Forelimb muscle (tissue), 1 donor: ENCODE data around the gene WFS1. TPM values are rescaled to one million over a fixed set of nuclear protein-coding genes. Genes with fewer than 3 reads are reported as not detected.

Experiments
- DNase-seq: peaks from one replicate; pipeline ENCODE4 v3.0.0-alpha.2; 2013; ENCODE audit warnings: low read depth
- polyA plus RNA-seq: library from polyadenylated mRNA; unstranded; fragments of 120-200 nt; gene quantifications from one replicate; pipeline ENCODE4 v1.2.1, GENCODE V29; 2013; ENCODE audit not compliant: insufficient read length

The WFS1 gene
- polyA plus RNA-seq, 1 donor = 18.5 TPM

GRCh38 chr4:6278801-6279197, 9.1 kb downstream of the WFS1 start:
- DNase-seq = no peak

- no peak for DNase-seq
Measured at GRCh38 chr4:6279582-6280289, 10.1 kb downstream of the WFS1 start.

GRCh38 chr4:6280365-6280996, 10.8 kb downstream of the WFS1 start:
- DNase-seq = no peak

GRCh38 chr4:6281436-6282313, 12.0 kb downstream of the WFS1 start:
- DNase-seq = no peak

- DNase-seq = no peak
Measured at GRCh38 chr4:6282314-6282771, 12.7 kb downstream of the WFS1 start.

- DNase-seq = no peak
Measured at GRCh38 chr4:6283282-6283681, 13.6 kb downstream of the WFS1 start.

GRCh38 chr4:6287017-6287788, 17.6 kb downstream of the WFS1 start:
- no peak for DNase-seq

GRCh38 chr4:6288342-6288741, 18.7 kb downstream of the WFS1 start:
- DNase-seq = no peak

GRCh38 chr4:6288871-6289270, 19.2 kb downstream of the WFS1 start:
- no peak for DNase-seq

- no peak for DNase-seq
Measured at GRCh38 chr4:6290256-6290655, 20.6 kb downstream of the WFS1 start.

- no peak for DNase-seq
Measured at GRCh38 chr4:6290769-6291547, 21.3 kb downstream of the WFS1 start.

- DNase-seq = no peak
Measured at GRCh38 chr4:6291784-6292297, 22.2 kb downstream of the WFS1 start.

GRCh38 chr4:6292376-6293096, 22.9 kb downstream of the WFS1 start:
- no peak for DNase-seq

- no peak for DNase-seq
Measured at GRCh38 chr4:6293097-6293445, 23.4 kb downstream of the WFS1 start.

- DNase-seq = no peak
Measured at GRCh38 chr4:6293661-6294060, 24.0 kb downstream of the WFS1 start.

GRCh38 chr4:6294705-6295421, 25.2 kb downstream of the WFS1 start:
- no peak for DNase-seq

GRCh38 chr4:6295495-6295894, 25.8 kb downstream of the WFS1 start:
- no peak for DNase-seq

- DNase-seq = no peak
Measured at GRCh38 chr4:6296026-6296425, 26.4 kb downstream of the WFS1 start.

- no peak for DNase-seq
Measured at GRCh38 chr4:6297266-6297815, 27.7 kb downstream of the WFS1 start.
